ENCODE data around the gene INO80C. TPM values are rescaled to one million over a fixed set of nuclear protein-coding genes. Genes with fewer than 3 reads are reported as not detected.

The INO80C gene
- total RNA-seq, 2 donors from 2014 or later, result 11.1 to 13.9 TPM

DNA sequence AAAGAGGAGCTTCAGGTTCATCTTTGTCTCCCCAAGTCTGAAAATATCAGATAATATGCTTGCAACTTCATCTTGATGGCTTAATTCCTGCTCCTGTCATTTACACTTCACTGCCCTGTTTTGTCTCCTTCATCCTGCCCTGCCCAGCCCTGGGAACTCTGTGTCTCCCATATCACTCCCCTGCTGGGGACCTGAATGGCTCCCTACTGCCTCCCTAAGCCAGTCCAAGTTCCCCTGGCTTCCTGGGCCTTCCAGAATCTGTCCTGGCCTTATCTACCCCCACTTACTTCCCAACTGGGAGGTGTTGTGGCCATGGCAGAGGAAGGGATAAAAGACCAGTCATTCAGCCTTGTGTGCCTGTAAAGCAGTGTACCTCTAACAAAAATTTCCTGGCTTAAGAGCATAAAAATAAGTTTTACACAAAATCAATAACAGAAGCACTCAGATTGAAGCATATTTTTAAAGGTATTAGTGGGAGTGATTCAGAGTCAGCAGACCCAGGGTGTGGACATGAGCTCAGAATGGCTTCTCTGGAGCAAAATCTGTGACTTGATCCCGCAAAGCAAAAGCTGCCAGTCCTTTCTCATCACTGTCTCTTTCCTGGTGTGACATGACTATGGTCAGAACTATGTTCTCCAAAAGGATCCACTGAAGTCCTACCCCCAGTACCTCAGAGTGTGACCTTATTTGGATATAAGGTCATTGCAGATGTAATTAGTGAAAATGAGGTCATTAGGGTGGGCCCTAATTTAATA lies 59.1 kb downstream of the INO80C start:
- no peak for DNase-seq (ENCODE audit: low spot score)
- Histone ChIP-seq H3K4me3 (no peak overlapping the region), H3K4me1 (no peaks in the 10 kb centered on the region), H3K27ac (no peak overlapping the region), H3K9me3 (peaks cover 0 to 10% of the 10 kb centered on the region in 2 donors), H3K36me3 (no peaks in the 10 kb centered on the region), H3K27me3 (no peaks in the 10 kb centered on the region)
- TF ChIP-seq, protein P1, sequence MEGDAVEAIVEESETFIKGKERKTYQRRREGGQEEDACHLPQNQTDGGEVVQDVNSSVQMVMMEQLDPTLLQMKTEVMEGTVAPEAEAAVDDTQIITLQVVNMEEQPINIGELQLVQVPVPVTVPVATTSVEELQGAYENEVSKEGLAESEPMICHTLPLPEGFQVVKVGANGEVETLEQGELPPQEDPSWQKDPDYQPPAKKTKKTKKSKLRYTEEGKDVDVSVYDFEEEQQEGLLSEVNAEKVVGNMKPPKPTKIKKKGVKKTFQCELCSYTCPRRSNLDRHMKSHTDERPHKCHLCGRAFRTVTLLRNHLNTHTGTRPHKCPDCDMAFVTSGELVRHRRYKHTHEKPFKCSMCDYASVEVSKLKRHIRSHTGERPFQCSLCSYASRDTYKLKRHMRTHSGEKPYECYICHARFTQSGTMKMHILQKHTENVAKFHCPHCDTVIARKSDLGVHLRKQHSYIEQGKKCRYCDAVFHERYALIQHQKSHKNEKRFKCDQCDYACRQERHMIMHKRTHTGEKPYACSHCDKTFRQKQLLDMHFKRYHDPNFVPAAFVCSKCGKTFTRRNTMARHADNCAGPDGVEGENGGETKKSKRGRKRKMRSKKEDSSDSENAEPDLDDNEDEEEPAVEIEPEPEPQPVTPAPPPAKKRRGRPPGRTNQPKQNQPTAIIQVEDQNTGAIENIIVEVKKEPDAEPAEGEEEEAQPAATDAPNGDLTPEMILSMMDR (IDR thresholded peaks at IDR 0.05), result no peak

- no peaks in the 10 kb centered on the region for H3K36me3 ChIP-seq
- TF ChIP-seq, protein P1 (IDR thresholded peaks at IDR 0.05), result no peak
- H3K4me3 ChIP-seq, result no peak overlapping the region
- no peaks in the 10 kb centered on the region for H3K4me1 ChIP-seq
- no peaks in the 10 kb centered on the region for H3K27me3 ChIP-seq
- peaks cover 0 to 10% of the 10 kb centered on the region in 2 donors for H3K9me3 ChIP-seq
- no peak overlapping the region for H3K27ac ChIP-seq
- no peak for DNase-seq (ENCODE audit: low spot score)
Observed at GRCh38 chr18:35437836-35438235, 59.9 kb downstream of the INO80C start.

GRCh38 chr18:35436076-35436649 lies 61.6 kb downstream of the INO80C start:
- H3K4me1 ChIP-seq, result no peaks in the 10 kb centered on the region
- TF ChIP-seq, protein P1 (IDR thresholded peaks at IDR 0.05), result no peak
- no peaks in the 10 kb centered on the region for H3K27me3 ChIP-seq
- H3K9me3 ChIP-seq, result peaks cover 0 to 10% of the 10 kb centered on the region in 2 donors
- no peak for DNase-seq (ENCODE audit: low spot score)
- H3K27ac ChIP-seq, result no peak overlapping the region
- H3K4me3 ChIP-seq, result no peak overlapping the region
- no peaks in the 10 kb centered on the region for H3K36me3 ChIP-seq

GRCh38 chr18:35435401-35435800 lies 62.4 kb downstream of the INO80C start:
- Histone ChIP-seq H3K4me1 (no peaks in the 10 kb centered on the region), H3K36me3 (no peaks in the 10 kb centered on the region), H3K4me3 (no peak overlapping the region), H3K27me3 (no peaks in the 10 kb centered on the region), H3K27ac (no peak overlapping the region), H3K9me3 (peaks cover 0 to 10% of the 10 kb centered on the region in 2 donors)
- TF ChIP-seq, protein P1 (IDR thresholded peaks at IDR 0.05), result no peak
- no peak for DNase-seq (ENCODE audit: low spot score)

DNA sequence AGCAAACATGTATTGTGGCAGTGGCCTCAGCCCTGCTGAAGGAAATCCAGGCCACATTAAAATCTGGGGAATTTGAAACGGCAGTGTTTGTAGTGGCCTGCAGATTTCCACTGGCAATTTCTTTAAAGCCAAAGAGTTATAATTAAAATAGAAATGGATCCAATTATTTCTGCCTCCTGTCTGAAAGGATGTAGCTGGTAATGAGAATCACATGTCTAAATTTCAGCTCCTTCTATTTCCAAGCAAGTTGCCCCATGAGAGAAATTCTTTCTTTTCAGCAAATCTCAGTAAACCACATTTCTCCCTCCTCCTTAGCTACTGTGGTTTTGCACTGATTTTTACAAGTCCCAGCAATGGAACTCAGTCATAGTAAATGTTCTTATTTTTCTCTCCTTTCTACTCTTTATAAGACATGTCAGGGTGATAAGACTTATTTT lies 65.2 kb downstream of the INO80C start:
- no peak overlapping the region for H3K4me3 ChIP-seq
- TF ChIP-seq, protein P1 (IDR thresholded peaks at IDR 0.05), result no peak

More for the DNA sequence above, 65.2 kb downstream of the INO80C start:
- Histone ChIP-seq H3K27me3 (no peaks in the 10 kb centered on the region), H3K36me3 (no peaks in the 10 kb centered on the region), H3K9me3 (peaks cover 0 to 10% of the 10 kb centered on the region in 2 donors), H3K27ac (no peak overlapping the region), H3K4me1 (no peaks in the 10 kb centered on the region)
- DNase-seq (ENCODE audit: low spot score), result no peak
